IMR-90 (cell line): ENCODE data around the gene PDIA4. TPM values are rescaled to one million over a fixed set of nuclear protein-coding genes. Genes with fewer than 3 reads are reported as not detected.

Source experiments
- ATAC-seq: fragments of 200-7000 bp; cut with Tn5 transposase; 2 replicates; pipeline ENCODE4 v1.9.1; 2020; ENCODE audit warnings: low read depth, mild to moderate bottlenecking, moderate library complexity
- BruUV-seq: library from RNA; stranded (reverse); fragments of 400-500 nt; replicated peaks from 2 replicates; lab custom pipeline; 2021; lab: Mats Ljungman, UMichigan
- CTCF ChIA-PET: fragments of 300-600 bp; formaldehyde crosslinking; extraction: SDS; loops from one replicate; lab custom pipeline; 2021; ENCODE audit warnings: antibody characterized with exemption; lab: Yijun Ruan, JAX
- POLR2A ChIA-PET: fragments of 300-600 bp; sonication (Branson Sonifier 250); formaldehyde crosslinking; loops from one replicate; lab custom pipeline; 2022; ENCODE audit warnings: antibody characterized with exemption; ENCODE audit not compliant: unreplicated experiment; lab: Charles Lee
- DNase-seq: peaks from one replicate; pipeline ENCODE4 v3.0.0; 2013
- H2AFZ ChIP-seq: replicated peaks from 2 replicates; pipeline ENCODE3; 2013; ENCODE audit warnings: low read length, mild to moderate bottlenecking; ENCODE audit not compliant: poor library complexity
- H2AK5ac ChIP-seq: 2 replicates; pipeline ENCODE4 v1.6.1; 2013; ENCODE audit warnings: low read depth, low read length, inconsistent platforms
- H2AK9ac ChIP-seq: replicated peaks from 2 replicates; pipeline ENCODE3; 2013; ENCODE audit warnings: mild to moderate bottlenecking, low read depth, low read length, moderate library complexity; ENCODE audit not compliant: poor library complexity
- H2BK120ac ChIP-seq: 2 replicates; pipeline ENCODE4 v1.6.1; 2013; ENCODE audit warnings: low read depth, low read length, inconsistent platforms
- H2BK15ac ChIP-seq: 3 replicates; pipeline ENCODE4 v1.6.1; 2013; ENCODE audit warnings: low read depth, low read length, inconsistent platforms
- H2BK20ac ChIP-seq: 2 replicates; pipeline ENCODE4 v1.6.1; 2013; ENCODE audit warnings: low read depth, mild to moderate bottlenecking, inconsistent platforms, low read length, moderate library complexity
- H2BK5ac ChIP-seq: 2 replicates; pipeline ENCODE4 v1.6.1; 2013; ENCODE audit warnings: mild to moderate bottlenecking, low read depth, low read length, inconsistent platforms; ENCODE audit not compliant: poor library complexity, severe bottlenecking
- H3K14ac ChIP-seq: replicated peaks from 2 replicates; pipeline ENCODE4 v1.6.1; 2013; ENCODE audit warnings: low read depth, low read length, inconsistent platforms
- H3K18ac ChIP-seq: 2 replicates; pipeline ENCODE4 v1.6.1; 2013; ENCODE audit warnings: low read depth, low read length, control low read depth
- H3K23ac ChIP-seq: 2 replicates; pipeline ENCODE4 v1.6.1; 2013; ENCODE audit warnings: low read depth, low read length, inconsistent platforms
- H3K27ac ChIP-seq: 2 replicates; pipeline ENCODE4 v1.5.1; 2013; ENCODE audit warnings: mild to moderate bottlenecking, control low read depth, low read length; ENCODE audit not compliant: insufficient read depth
- H3K27me3 ChIP-seq: 2 replicates; pipeline ENCODE4 v1.6.1; 2013; ENCODE audit warnings: low read length; ENCODE audit not compliant: control insufficient read depth, insufficient read depth
- H3K36me3 ChIP-seq: 2 replicates; pipeline ENCODE4 v1.6.1; 2013; ENCODE audit warnings: low read length, mixed read lengths; ENCODE audit not compliant: control insufficient read depth, insufficient read depth
- H3K4ac ChIP-seq: 2 replicates; pipeline ENCODE4 v1.6.1; 2013; ENCODE audit warnings: low read depth, low read length, inconsistent platforms
- H3K4me1 ChIP-seq: 2 replicates; pipeline ENCODE4 v1.6.1; 2013; ENCODE audit warnings: low read length, mixed read lengths; ENCODE audit not compliant: control insufficient read depth, insufficient read depth
- H3K4me2 ChIP-seq: 2 replicates; pipeline ENCODE4 v1.6.1; 2013; ENCODE audit warnings: low read depth, mild to moderate bottlenecking, control low read depth, low read length, moderate library complexity
- H3K4me3 ChIP-seq: 2 replicates; pipeline ENCODE4 v1.5.1; 2013; ENCODE audit warnings: low read depth, mild to moderate bottlenecking, control low read depth, low read length, moderate library complexity; ENCODE audit not compliant: insufficient read depth
- H3K56ac ChIP-seq: 2 replicates; pipeline ENCODE4 v1.6.1; 2013; ENCODE audit warnings: low read length, inconsistent platforms; ENCODE audit not compliant: insufficient read depth; ENCODE audit errors: extremely low read depth
- H3K79me1 ChIP-seq, 2 experiments: 2 replicates each; pipeline ENCODE4 v1.6.1; 2013; ENCODE audit warnings: low read length in 2 of 2, inconsistent platforms in 1 of 2, low read depth in 1 of 2
- H3K9ac ChIP-seq: 2 replicates; pipeline ENCODE4 v1.6.1; 2013; ENCODE audit warnings: low read depth, low read length, control low read depth
- H3K9me1 ChIP-seq: 2 replicates; pipeline ENCODE4 v1.6.1; 2013; ENCODE audit warnings: low read length, inconsistent platforms; ENCODE audit not compliant: insufficient read depth
- H3K9me3 ChIP-seq: 2 replicates; pipeline ENCODE4 v1.6.1; 2013; ENCODE audit warnings: low read length; ENCODE audit not compliant: control insufficient read depth, insufficient read depth
- H4K20me1 ChIP-seq: 2 replicates; pipeline ENCODE4 v1.6.1; 2013; ENCODE audit warnings: low read length, inconsistent platforms; ENCODE audit not compliant: insufficient read depth
- H4K5ac ChIP-seq: 2 replicates; pipeline ENCODE4 v1.6.1; 2013; ENCODE audit warnings: mild to moderate bottlenecking, low read depth, low read length, control low read depth
- H4K8ac ChIP-seq, 2 experiments: 2 replicates each; pipeline ENCODE4 v1.6.1; 2013; ENCODE audit warnings: low read depth in 2 of 2, low read length in 2 of 2, control low read depth in 1 of 2, inconsistent platforms in 1 of 2
- H4K91ac ChIP-seq: 2 replicates; pipeline ENCODE4 v1.6.1; 2013; ENCODE audit warnings: low read depth, low read length, inconsistent platforms; ENCODE audit not compliant: insufficient read depth
- BHLHE40 ChIP-seq: fragments of 150-350 bp; IDR thresholded peaks from 2 replicates; pipeline ENCODE4 v1.6.1; 2016; ENCODE audit warnings: mild to moderate bottlenecking, low read depth, low read length
- CEBPB ChIP-seq: IDR thresholded peaks from 2 replicates; pipeline ENCODE4 v1.6.1; 2012; ENCODE audit warnings: low read depth, low read length, improper control_type of control experiment
- CHD1 ChIP-seq: IDR thresholded peaks from 2 replicates; pipeline ENCODE4 v1.6.1; 2012; ENCODE audit warnings: low read depth, low read length, improper control_type of control experiment
- FOS ChIP-seq: fragments of 150-350 bp; IDR thresholded peaks from 2 replicates; pipeline ENCODE4 v1.6.1; 2016; ENCODE audit warnings: low read depth, low read length
- MAFK ChIP-seq: IDR thresholded peaks from 2 replicates; pipeline ENCODE4 v1.6.1; 2012; ENCODE audit warnings: low read depth, low read length, improper control_type of control experiment
- MAZ ChIP-seq: IDR thresholded peaks from 2 replicates; pipeline ENCODE4 v1.6.1; 2012; ENCODE audit warnings: low read depth, mild to moderate bottlenecking, low read length, improper control_type of control experiment, moderate library complexity, borderline replicate concordance
- MXI1 ChIP-seq: IDR thresholded peaks from 2 replicates; pipeline ENCODE4 v1.6.1; 2012; ENCODE audit warnings: low read depth, mild to moderate bottlenecking, low read length, moderate library complexity, borderline replicate concordance
- NFE2L2 ChIP-seq: fragments of 150-350 bp; IDR thresholded peaks from 2 replicates; pipeline ENCODE4 v1.6.1; 2016; ENCODE audit warnings: low read depth, mild to moderate bottlenecking, low read length
- POLR2A ChIP-seq: IDR thresholded peaks from 2 replicates; pipeline ENCODE4 v1.6.1; 2012; ENCODE audit warnings: mild to moderate bottlenecking, low read depth, low read length
- RAD21 ChIP-seq: IDR thresholded peaks from 2 replicates; pipeline ENCODE4 v1.6.1; 2012; ENCODE audit warnings: low read length, improper control_type of control experiment
- RCOR1 ChIP-seq: IDR thresholded peaks from 2 replicates; pipeline ENCODE4 v1.6.1; 2012; ENCODE audit warnings: mild to moderate bottlenecking, low read length, improper control_type of control experiment; ENCODE audit not compliant: insufficient replicate concordance
- RFX5 ChIP-seq: IDR thresholded peaks from 2 replicates; pipeline ENCODE4 v1.8.0; 2012; ENCODE audit warnings: low read depth, mild to moderate bottlenecking, low read length, moderate library complexity
- SMC3 ChIP-seq: fragments of 150-350 bp; IDR thresholded peaks from 2 replicates; pipeline ENCODE4 v1.6.1; 2016; ENCODE audit warnings: low read depth, mild to moderate bottlenecking, antibody characterized with exemption, low read length, moderate library complexity
- WGBS, 2 experiments: methylation state at CpG; one replicate each; pipeline versions ENCODE4 v1.1.5 to v1.1.7; 2013; ENCODE audit warnings: missing lambda C conversion rate in 2 of 2; ENCODE audit not compliant: insufficient read length in 1 of 2; ENCODE audit errors: extremely low coverage in 2 of 2; 5-methylcytosine and 5-hydroxymethylcytosine counted together
- dilution Hi-C: fragments of 300-500 bp; cut with HindIII; formaldehyde crosslinking; loops from one replicate; pipeline ENCODE4 v1.14.3; 2018; ENCODE audit warnings: low sequenced_read_pairs; ENCODE audit not compliant: unreplicated experiment
- in situ Hi-C: fragments of 300-500 bp; cut with MboI; formaldehyde crosslinking; loops from 3 replicates; pipeline ENCODE4 v1.14.3; 2019; ENCODE audit warnings: low sequenced_read_pairs, inconsistent platforms, mixed read lengths
- intact Hi-C: fragments of 100-400 bp; cut with micrococcal nuclease; formaldehyde crosslinking; loops from 2 replicates; pipeline ENCODE4 v1.10.0; 2022
- polyA plus RNA-seq, 3 experiments: library from polyadenylated mRNA; depleted of rRNA; stranded (reverse); fragments of >200 nt; gene quantifications; 2 replicates each; pipeline ENCODE4 v1.2.3, GENCODE V29; 2012; ENCODE audit warnings: low replicate concordance in 1 of 3
- total RNA-seq: library from RNA; depleted of rRNA; stranded (reverse); fragments of >200 nt; gene quantifications from 2 replicates; pipeline ENCODE4 v1.2.3, GENCODE V29; 2012
- TF ChIP-seq, protein P1 (sequence below): conservative IDR thresholded peaks from 2 replicates; pipeline ENCODE4 v1.5.1; 2012; ENCODE audit warnings: mild to moderate bottlenecking, low read depth, low read length, improper control_type of control experiment
- TF ChIP-seq, protein P2 (sequence below): fragments of 150-350 bp; IDR thresholded peaks from 2 replicates; pipeline ENCODE4 v1.6.1; 2016; ENCODE audit warnings: low read depth, mild to moderate bottlenecking, low read length, moderate library complexity, borderline replicate concordance
- TF ChIP-seq, protein P3 (sequence below): fragments of 150-350 bp; IDR thresholded peaks from 2 replicates; pipeline ENCODE4 v1.6.1; 2017; ENCODE audit warnings: mild to moderate bottlenecking, antibody characterized with exemption, low read length, low read depth

Gene PDIA4
- total and polyA plus RNA-seq, 2 of the 4 experiments (the other 2 are of a cell fraction) = 241 to 304 TPM

DNA sequence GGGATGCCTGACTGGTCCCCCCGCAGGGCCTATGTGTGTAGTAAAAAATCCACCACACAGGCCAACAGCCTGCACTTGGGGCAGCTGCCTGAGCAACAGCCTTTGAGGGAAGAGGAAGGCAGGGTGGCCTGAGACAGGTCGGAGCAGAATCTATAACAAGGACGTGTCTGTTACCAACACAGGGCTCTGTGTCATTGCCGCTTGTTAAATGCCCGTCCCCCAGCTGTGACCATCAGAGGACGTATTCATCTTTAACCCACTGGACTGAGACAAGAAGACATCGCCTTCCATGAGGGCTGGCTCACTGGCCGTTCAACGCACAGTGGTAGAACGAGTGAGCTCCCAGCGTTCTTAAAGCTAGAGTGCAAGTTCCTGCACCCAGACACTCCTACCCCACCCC lies 7.8 kb downstream of the PDIA4 start:
- Histone ChIP-seq H3K9me3 (no peaks in the 10 kb centered on the region), H3K56ac (no peak overlapping the region), H2AK5ac (no peak overlapping the region), H4K5ac (no peak overlapping the region), H3K18ac (no peak overlapping the region), H3K9ac (no peak overlapping the region), H3K14ac (no peak overlapping the region), H3K4me3 (no peak overlapping the region), H3K27me3 (no peaks in the 10 kb centered on the region), H2AK9ac (no peak overlapping the region), H2AFZ (no peak overlapping the region), H4K20me1 (peaks cover 9% of the 10 kb centered on the region), H3K4me2 (no peak overlapping the region), H2BK5ac (no peak overlapping the region), H2BK20ac (no peak overlapping the region), H3K9me1 (peaks cover 3% of the 10 kb centered on the region; the same call in 1 of the 2 replicates), H3K4ac (no peak overlapping the region), H2BK120ac (no peak overlapping the region), H3K27ac (no peak overlapping the region), H4K91ac (no peak overlapping the region), H4K8ac (no peak overlapping the region), H3K23ac (no peak overlapping the region), H3K36me3 (peaks cover 30% of the 10 kb centered on the region), H3K4me1 (no peaks in the 10 kb centered on the region), H2BK15ac (no peak overlapping the region), H3K79me1 (peaks cover 25 to 42% of the 10 kb centered on the region in 2 experiments)
- ChIA-PET POLR2A (no interaction called here), CTCF (no interaction called here)
- in situ Hi-C loops = no loop called here
- DNase-seq (no peak), ATAC-seq (no peak)
- BruUV-seq = no TSS peak
- dilution Hi-C loops = no loop called here
- 95% methylated on average over 8 of the region's 11 CpGs; no CpG with 5 or more reads in 1 of the 2 experiments for WGBS, 2 experiments
- intact Hi-C loops = no loop called here
- TF ChIP-seq NFE2L2 = no peak
- no peak for TF ChIP-seq MAFK
- no peak for TF ChIP-seq RCOR1
- TF ChIP-seq, protein P1, sequence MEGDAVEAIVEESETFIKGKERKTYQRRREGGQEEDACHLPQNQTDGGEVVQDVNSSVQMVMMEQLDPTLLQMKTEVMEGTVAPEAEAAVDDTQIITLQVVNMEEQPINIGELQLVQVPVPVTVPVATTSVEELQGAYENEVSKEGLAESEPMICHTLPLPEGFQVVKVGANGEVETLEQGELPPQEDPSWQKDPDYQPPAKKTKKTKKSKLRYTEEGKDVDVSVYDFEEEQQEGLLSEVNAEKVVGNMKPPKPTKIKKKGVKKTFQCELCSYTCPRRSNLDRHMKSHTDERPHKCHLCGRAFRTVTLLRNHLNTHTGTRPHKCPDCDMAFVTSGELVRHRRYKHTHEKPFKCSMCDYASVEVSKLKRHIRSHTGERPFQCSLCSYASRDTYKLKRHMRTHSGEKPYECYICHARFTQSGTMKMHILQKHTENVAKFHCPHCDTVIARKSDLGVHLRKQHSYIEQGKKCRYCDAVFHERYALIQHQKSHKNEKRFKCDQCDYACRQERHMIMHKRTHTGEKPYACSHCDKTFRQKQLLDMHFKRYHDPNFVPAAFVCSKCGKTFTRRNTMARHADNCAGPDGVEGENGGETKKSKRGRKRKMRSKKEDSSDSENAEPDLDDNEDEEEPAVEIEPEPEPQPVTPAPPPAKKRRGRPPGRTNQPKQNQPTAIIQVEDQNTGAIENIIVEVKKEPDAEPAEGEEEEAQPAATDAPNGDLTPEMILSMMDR = no peak
- TF ChIP-seq RAD21 = no peak
- TF ChIP-seq, protein P2, sequence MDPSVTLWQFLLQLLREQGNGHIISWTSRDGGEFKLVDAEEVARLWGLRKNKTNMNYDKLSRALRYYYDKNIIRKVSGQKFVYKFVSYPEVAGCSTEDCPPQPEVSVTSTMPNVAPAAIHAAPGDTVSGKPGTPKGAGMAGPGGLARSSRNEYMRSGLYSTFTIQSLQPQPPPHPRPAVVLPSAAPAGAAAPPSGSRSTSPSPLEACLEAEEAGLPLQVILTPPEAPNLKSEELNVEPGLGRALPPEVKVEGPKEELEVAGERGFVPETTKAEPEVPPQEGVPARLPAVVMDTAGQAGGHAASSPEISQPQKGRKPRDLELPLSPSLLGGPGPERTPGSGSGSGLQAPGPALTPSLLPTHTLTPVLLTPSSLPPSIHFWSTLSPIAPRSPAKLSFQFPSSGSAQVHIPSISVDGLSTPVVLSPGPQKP = no peak
- TF ChIP-seq POLR2A = no peak
- TF ChIP-seq SMC3 = no peak
- no peak for TF ChIP-seq RFX5
- TF ChIP-seq MXI1 = no peak
- no peak for TF ChIP-seq CHD1
- no peak for TF ChIP-seq FOS
- TF ChIP-seq CEBPB = no peak
- TF ChIP-seq BHLHE40 = no peak
- TF ChIP-seq, protein P3, sequence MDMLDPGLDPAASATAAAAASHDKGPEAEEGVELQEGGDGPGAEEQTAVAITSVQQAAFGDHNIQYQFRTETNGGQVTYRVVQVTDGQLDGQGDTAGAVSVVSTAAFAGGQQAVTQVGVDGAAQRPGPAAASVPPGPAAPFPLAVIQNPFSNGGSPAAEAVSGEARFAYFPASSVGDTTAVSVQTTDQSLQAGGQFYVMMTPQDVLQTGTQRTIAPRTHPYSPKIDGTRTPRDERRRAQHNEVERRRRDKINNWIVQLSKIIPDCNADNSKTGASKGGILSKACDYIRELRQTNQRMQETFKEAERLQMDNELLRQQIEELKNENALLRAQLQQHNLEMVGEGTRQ = no peak
- no peak for TF ChIP-seq MAZ
